ENCODE data around the gene FEN1. TPM values are rescaled to one million over a fixed set of nuclear protein-coding genes. Genes with fewer than 3 reads are reported as not detected.

FEN1 gene
- total and polyA plus RNA-seq, 2 of the 13 experiments (the other 11 are each of a cell fraction or from before 2014, with no cell fraction given), result 12.4 to 102 TPM

DNA sequence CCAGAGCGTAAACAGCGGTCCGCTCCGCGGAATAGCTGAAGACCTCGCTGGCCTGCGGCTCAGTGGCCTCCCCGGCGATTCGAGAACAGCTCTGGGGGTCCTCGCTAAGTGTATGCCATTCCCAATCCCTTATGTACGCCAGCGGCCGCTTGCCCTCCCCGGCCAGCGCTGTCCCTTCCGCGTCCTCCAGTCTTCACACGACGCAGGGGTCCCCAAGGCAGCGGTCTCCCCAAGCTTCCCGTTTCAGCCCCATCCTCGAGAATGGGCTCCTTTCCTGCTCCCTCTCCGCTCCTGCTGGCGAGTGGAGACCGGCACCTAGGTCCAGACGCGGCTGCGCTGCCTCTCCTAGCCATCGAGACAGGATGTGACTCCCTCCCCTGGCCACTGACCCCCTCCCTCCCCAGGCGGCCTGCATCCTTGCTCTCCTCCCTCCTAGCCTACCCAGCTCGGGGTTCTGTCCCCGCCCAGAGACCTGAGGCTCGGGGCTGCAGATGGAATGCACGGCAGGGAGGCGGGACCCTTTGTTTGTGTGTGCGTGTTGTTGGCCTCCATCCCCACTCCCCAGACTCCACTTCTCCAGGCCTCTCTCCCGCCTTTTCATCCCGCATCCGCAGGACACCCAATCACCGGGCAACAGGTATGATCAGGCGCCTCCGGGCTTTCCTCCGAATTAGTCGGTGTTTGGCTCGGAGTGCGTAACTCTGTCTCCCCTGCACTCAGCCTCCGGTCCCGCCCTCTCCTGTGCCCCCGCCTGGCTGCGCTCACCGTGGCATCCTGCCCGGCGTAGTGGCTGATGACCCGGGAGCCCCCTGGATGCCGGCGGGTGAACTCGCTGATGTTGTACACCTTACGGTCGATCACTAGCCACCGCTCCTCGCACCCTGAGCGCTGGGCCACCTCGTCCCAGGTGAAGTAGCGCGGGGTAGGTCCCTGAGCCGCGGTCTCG lies 23.4 kb downstream of the FEN1 start (continued):
- TF ChIP-seq ZNF775 (CRISPR knock-in tag; IDR thresholded peaks at IDR 0.05; ENCODE audit: borderline replicate concordance) (no peak), ZNF552 (CRISPR knock-in tag; IDR thresholded peaks at IDR 0.05; ENCODE audit: borderline replicate concordance) (0 out of 2 replicates have a peak, but pooled peaks have one; percentile 35), ZNF768 (CRISPR knock-in tag; IDR thresholded peaks at IDR 0.05) (peak; percentile 2; the same call in 1 of the 2 replicates), NFRKB (IDR thresholded peaks at IDR 0.05) (no peak), ZNF3 (CRISPR knock-in tag; IDR thresholded peaks at IDR 0.05) (no peak), ZNF724P (CRISPR knock-in tag; IDR thresholded peaks at IDR 0.05; ENCODE audit: borderline replicate concordance) (no peak), IRF2 (CRISPR knock-in tag; IDR thresholded peaks at IDR 0.05) (no peak), MEF2D (CRISPR knock-in tag; IDR thresholded peaks at IDR 0.05) (no peak), SAP130 (CRISPR knock-in tag; IDR thresholded peaks at IDR 0.05; ENCODE audit: low read depth) (no peak; the same call in 1 of the 2 replicates), ZNF747 (CRISPR knock-in tag; IDR thresholded peaks at IDR 0.05; ENCODE audit: borderline replicate concordance) (no peak), ZNF510 (CRISPR knock-in tag; IDR thresholded peaks at IDR 0.05; ENCODE audit: low read depth) (0 out of 2 replicates have a peak, but pooled peaks have one; percentile 21), ZBTB8A (CRISPR knock-in tag; IDR thresholded peaks at IDR 0.05; ENCODE audit: borderline replicate concordance, low read depth) (peak; percentile 84), HOXA7 (CRISPR knock-in tag; IDR thresholded peaks at IDR 0.05) (no peak), ZFP62 (CRISPR knock-in tag; IDR thresholded peaks at IDR 0.05) (no peak), THAP11 (CRISPR knock-in tag; IDR thresholded peaks at IDR 0.05) (no peak), MBNL3 (CRISPR knock-in tag; conservative IDR thresholded peaks at IDR 0.05) (no peak), ZNF264 (CRISPR knock-in tag; IDR thresholded peaks at IDR 0.05) (no peak), ETS1 (CRISPR knock-in tag; IDR thresholded peaks at IDR 0.05) (no peak), RBM39 (IDR thresholded peaks at IDR 0.05; ENCODE audit: low read depth, low read length, poor library complexity, severe bottlenecking) (no peak), ZBTB46 (CRISPR knock-in tag; IDR thresholded peaks at IDR 0.05; ENCODE audit: borderline replicate concordance) (no peak), PCBP2 (optimal IDR thresholded peaks at IDR 0.05; ENCODE audit: low read depth, low read length, poor library complexity, severe bottlenecking) (no peak), SMYD3 (CRISPR knock-in tag; IDR thresholded peaks at IDR 0.05) (no peak), ZNF790 (CRISPR knock-in tag; IDR thresholded peaks at IDR 0.05; ENCODE audit: borderline replicate concordance) (no peak), ZBTB43 (CRISPR knock-in tag; conservative IDR thresholded peaks at IDR 0.05) (no peak), ZFP36 (IDR thresholded peaks at IDR 0.05; ENCODE audit: borderline replicate concordance, low read depth, low read length, partially characterized antibody) (no peak), ADNP (CRISPR knock-in tag; IDR thresholded peaks at IDR 0.05) (no peak)
- TF ChIP-seq, protein P1, sequence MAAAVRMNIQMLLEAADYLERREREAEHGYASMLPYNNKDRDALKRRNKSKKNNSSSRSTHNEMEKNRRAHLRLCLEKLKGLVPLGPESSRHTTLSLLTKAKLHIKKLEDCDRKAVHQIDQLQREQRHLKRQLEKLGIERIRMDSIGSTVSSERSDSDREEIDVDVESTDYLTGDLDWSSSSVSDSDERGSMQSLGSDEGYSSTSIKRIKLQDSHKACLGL (CRISPR knock-in tag; IDR thresholded peaks at IDR 0.05), result 0 out of 2 replicates have a peak, but pooled peaks have one; percentile 17
